IMR-90 (cell line): ENCODE results near the gene NMNAT3. TPM values are rescaled to one million over a fixed set of nuclear protein-coding genes. Genes with fewer than 3 reads are reported as not detected.
"Not testable (repeated sequence)": the region's sequence is repeated elsewhere in the genome, so short reads cannot be mapped to it uniquely, and the experiment has no call there.

ENCODE experiments used
- ATAC-seq: fragments of 200-7000 bp; cut with Tn5 transposase; 2 replicates; pipeline ENCODE4 v1.9.1; 2020; ENCODE audit warnings: low read depth, mild to moderate bottlenecking, moderate library complexity
- BruUV-seq: library from RNA; stranded (reverse); fragments of 400-500 nt; replicated peaks from 2 replicates; lab custom pipeline; 2021; lab: Mats Ljungman, UMichigan
- CTCF ChIA-PET: fragments of 300-600 bp; formaldehyde crosslinking; extraction: SDS; loops from one replicate; lab custom pipeline; 2021; ENCODE audit warnings: antibody characterized with exemption; lab: Yijun Ruan, JAX
- POLR2A ChIA-PET: fragments of 300-600 bp; sonication (Branson Sonifier 250); formaldehyde crosslinking; loops from one replicate; lab custom pipeline; 2022; ENCODE audit warnings: antibody characterized with exemption; ENCODE audit not compliant: unreplicated experiment; lab: Charles Lee
- DNase-seq: peaks from one replicate; pipeline ENCODE4 v3.0.0; 2013
- H2AFZ ChIP-seq: replicated peaks from 2 replicates; pipeline ENCODE3; 2013; ENCODE audit warnings: low read length, mild to moderate bottlenecking; ENCODE audit not compliant: poor library complexity
- H2AK5ac ChIP-seq: 2 replicates; pipeline ENCODE4 v1.6.1; 2013; ENCODE audit warnings: low read depth, low read length, inconsistent platforms
- H2AK9ac ChIP-seq: replicated peaks from 2 replicates; pipeline ENCODE3; 2013; ENCODE audit warnings: mild to moderate bottlenecking, low read depth, low read length, moderate library complexity; ENCODE audit not compliant: poor library complexity
- H2BK120ac ChIP-seq: 2 replicates; pipeline ENCODE4 v1.6.1; 2013; ENCODE audit warnings: low read depth, low read length, inconsistent platforms
- H2BK15ac ChIP-seq: 3 replicates; pipeline ENCODE4 v1.6.1; 2013; ENCODE audit warnings: low read depth, low read length, inconsistent platforms
- H2BK20ac ChIP-seq: 2 replicates; pipeline ENCODE4 v1.6.1; 2013; ENCODE audit warnings: low read depth, mild to moderate bottlenecking, inconsistent platforms, low read length, moderate library complexity
- H2BK5ac ChIP-seq: 2 replicates; pipeline ENCODE4 v1.6.1; 2013; ENCODE audit warnings: mild to moderate bottlenecking, low read depth, low read length, inconsistent platforms; ENCODE audit not compliant: poor library complexity, severe bottlenecking
- H3K14ac ChIP-seq: replicated peaks from 2 replicates; pipeline ENCODE4 v1.6.1; 2013; ENCODE audit warnings: low read depth, low read length, inconsistent platforms
- H3K18ac ChIP-seq: 2 replicates; pipeline ENCODE4 v1.6.1; 2013; ENCODE audit warnings: low read depth, low read length, control low read depth
- H3K23ac ChIP-seq: 2 replicates; pipeline ENCODE4 v1.6.1; 2013; ENCODE audit warnings: low read depth, low read length, inconsistent platforms
- H3K27ac ChIP-seq: 2 replicates; pipeline ENCODE4 v1.5.1; 2013; ENCODE audit warnings: mild to moderate bottlenecking, control low read depth, low read length; ENCODE audit not compliant: insufficient read depth
- H3K27me3 ChIP-seq: 2 replicates; pipeline ENCODE4 v1.6.1; 2013; ENCODE audit warnings: low read length; ENCODE audit not compliant: control insufficient read depth, insufficient read depth
- H3K36me3 ChIP-seq: 2 replicates; pipeline ENCODE4 v1.6.1; 2013; ENCODE audit warnings: low read length, mixed read lengths; ENCODE audit not compliant: control insufficient read depth, insufficient read depth
- H3K4ac ChIP-seq: 2 replicates; pipeline ENCODE4 v1.6.1; 2013; ENCODE audit warnings: low read depth, low read length, inconsistent platforms
- H3K4me1 ChIP-seq: 2 replicates; pipeline ENCODE4 v1.6.1; 2013; ENCODE audit warnings: low read length, mixed read lengths; ENCODE audit not compliant: control insufficient read depth, insufficient read depth
- H3K4me2 ChIP-seq: 2 replicates; pipeline ENCODE4 v1.6.1; 2013; ENCODE audit warnings: low read depth, mild to moderate bottlenecking, control low read depth, low read length, moderate library complexity
- H3K4me3 ChIP-seq: 2 replicates; pipeline ENCODE4 v1.5.1; 2013; ENCODE audit warnings: low read depth, mild to moderate bottlenecking, control low read depth, low read length, moderate library complexity; ENCODE audit not compliant: insufficient read depth
- H3K56ac ChIP-seq: 2 replicates; pipeline ENCODE4 v1.6.1; 2013; ENCODE audit warnings: low read length, inconsistent platforms; ENCODE audit not compliant: insufficient read depth; ENCODE audit errors: extremely low read depth
- H3K79me1 ChIP-seq, 2 experiments: 2 replicates each; pipeline ENCODE4 v1.6.1; 2013; ENCODE audit warnings: low read length in 2 of 2, inconsistent platforms in 1 of 2, low read depth in 1 of 2
- H3K9ac ChIP-seq: 2 replicates; pipeline ENCODE4 v1.6.1; 2013; ENCODE audit warnings: low read depth, low read length, control low read depth
- H3K9me1 ChIP-seq: 2 replicates; pipeline ENCODE4 v1.6.1; 2013; ENCODE audit warnings: low read length, inconsistent platforms; ENCODE audit not compliant: insufficient read depth
- H3K9me3 ChIP-seq: 2 replicates; pipeline ENCODE4 v1.6.1; 2013; ENCODE audit warnings: low read length; ENCODE audit not compliant: control insufficient read depth, insufficient read depth
- H4K20me1 ChIP-seq: 2 replicates; pipeline ENCODE4 v1.6.1; 2013; ENCODE audit warnings: low read length, inconsistent platforms; ENCODE audit not compliant: insufficient read depth
- H4K5ac ChIP-seq: 2 replicates; pipeline ENCODE4 v1.6.1; 2013; ENCODE audit warnings: mild to moderate bottlenecking, low read depth, low read length, control low read depth
- H4K8ac ChIP-seq, 2 experiments: 2 replicates each; pipeline ENCODE4 v1.6.1; 2013; ENCODE audit warnings: low read depth in 2 of 2, low read length in 2 of 2, control low read depth in 1 of 2, inconsistent platforms in 1 of 2
- H4K91ac ChIP-seq: 2 replicates; pipeline ENCODE4 v1.6.1; 2013; ENCODE audit warnings: low read depth, low read length, inconsistent platforms; ENCODE audit not compliant: insufficient read depth
- WGBS, 2 experiments: methylation state at CpG; one replicate each; pipeline versions ENCODE4 v1.1.5 to v1.1.7; 2013; ENCODE audit warnings: missing lambda C conversion rate in 2 of 2; ENCODE audit not compliant: insufficient read length in 1 of 2; ENCODE audit errors: extremely low coverage in 2 of 2; 5-methylcytosine and 5-hydroxymethylcytosine counted together
- dilution Hi-C: fragments of 300-500 bp; cut with HindIII; formaldehyde crosslinking; loops from one replicate; pipeline ENCODE4 v1.14.3; 2018; ENCODE audit warnings: low sequenced_read_pairs; ENCODE audit not compliant: unreplicated experiment
- in situ Hi-C: fragments of 300-500 bp; cut with MboI; formaldehyde crosslinking; loops from 3 replicates; pipeline ENCODE4 v1.14.3; 2019; ENCODE audit warnings: low sequenced_read_pairs, inconsistent platforms, mixed read lengths
- intact Hi-C: fragments of 100-400 bp; cut with micrococcal nuclease; formaldehyde crosslinking; loops from 2 replicates; pipeline ENCODE4 v1.10.0; 2022
- polyA plus RNA-seq, 3 experiments: library from polyadenylated mRNA; depleted of rRNA; stranded (reverse); fragments of >200 nt; gene quantifications; 2 replicates each; pipeline ENCODE4 v1.2.3, GENCODE V29; 2012; ENCODE audit warnings: low replicate concordance in 1 of 3
- total RNA-seq: library from RNA; depleted of rRNA; stranded (reverse); fragments of >200 nt; gene quantifications from 2 replicates; pipeline ENCODE4 v1.2.3, GENCODE V29; 2012

The NMNAT3 gene
- total and polyA plus RNA-seq, 2 of the 4 experiments (the other 2 are of a cell fraction), result 0.12 to 0.36 TPM

DNA sequence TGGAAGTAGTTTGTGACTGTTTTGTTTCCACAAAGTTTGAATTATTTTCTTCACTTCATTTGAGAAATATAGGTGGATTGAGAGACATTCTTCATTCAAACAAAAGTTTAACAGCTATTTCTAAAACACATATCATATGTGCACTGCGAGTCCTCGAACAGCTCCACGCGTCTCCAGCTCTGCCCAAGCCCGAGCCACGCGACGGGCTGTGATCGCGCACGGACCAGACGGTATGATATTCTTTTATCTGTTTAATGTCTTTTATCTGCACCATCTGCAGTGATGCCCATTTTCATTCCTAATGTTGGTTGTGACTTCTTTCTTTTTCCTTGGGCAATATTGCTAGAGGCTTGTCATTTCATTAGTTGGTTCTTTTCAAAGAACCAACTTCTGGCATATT lies 94.1 kb downstream of the NMNAT3 start:
- H3K56ac ChIP-seq, H4K8ac ChIP-seq, H2BK5ac ChIP-seq, H3K23ac ChIP-seq, H3K4ac ChIP-seq, dilution Hi-C loops, H2AK9ac ChIP-seq, H3K27ac ChIP-seq, H4K91ac ChIP-seq, H3K4me1 ChIP-seq, H2BK20ac ChIP-seq, H4K5ac ChIP-seq, in situ Hi-C loops, H3K18ac ChIP-seq, H2AK5ac ChIP-seq, H4K20me1 ChIP-seq, H3K27me3 ChIP-seq, H2BK120ac ChIP-seq, H3K4me2 ChIP-seq, H3K14ac ChIP-seq, H3K9me1 ChIP-seq, H3K4me3 ChIP-seq, H2AFZ ChIP-seq, CTCF ChIA-PET, DNase-seq, ATAC-seq, POLR2A ChIA-PET, BruUV-seq, H3K79me1 ChIP-seq, H3K9ac ChIP-seq, H3K9me3 ChIP-seq, H3K36me3 ChIP-seq, H2BK15ac ChIP-seq: not testable (repeated sequence)
- intact Hi-C loops, result loop anchor here (10.0 kb wide), 1 partner anchor 1281 kb away; no protein-coding TSS in a partner anchor
- WGBS, 2 experiments, result 87% methylated on average over 4 of the region's 12 CpGs; no CpG with 5 or more reads in 1 of the 2 experiments
